ENCODE measurements around the gene GFAP.

DNA sequence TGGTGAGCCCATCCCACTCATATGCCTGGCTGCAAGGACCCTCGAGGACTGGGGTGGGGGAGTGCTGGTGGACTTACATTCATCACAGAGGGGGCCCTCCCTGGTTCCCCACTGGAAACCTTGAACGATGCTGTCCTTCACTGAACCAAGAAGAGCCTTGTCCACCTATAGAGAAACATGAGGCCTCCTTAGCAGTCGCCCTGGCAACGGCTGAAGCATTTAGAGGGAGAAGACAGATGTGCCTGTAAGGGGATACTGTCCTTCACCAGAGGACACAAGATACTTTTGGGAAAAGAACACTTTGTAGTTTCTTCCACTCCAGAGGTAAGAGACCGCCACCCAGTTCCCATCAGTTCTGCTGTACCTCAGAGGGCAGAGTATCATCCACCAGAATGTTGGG, 61.1 kb downstream of the GFAP start:
- TF ChIP-seq, protein P1, sequence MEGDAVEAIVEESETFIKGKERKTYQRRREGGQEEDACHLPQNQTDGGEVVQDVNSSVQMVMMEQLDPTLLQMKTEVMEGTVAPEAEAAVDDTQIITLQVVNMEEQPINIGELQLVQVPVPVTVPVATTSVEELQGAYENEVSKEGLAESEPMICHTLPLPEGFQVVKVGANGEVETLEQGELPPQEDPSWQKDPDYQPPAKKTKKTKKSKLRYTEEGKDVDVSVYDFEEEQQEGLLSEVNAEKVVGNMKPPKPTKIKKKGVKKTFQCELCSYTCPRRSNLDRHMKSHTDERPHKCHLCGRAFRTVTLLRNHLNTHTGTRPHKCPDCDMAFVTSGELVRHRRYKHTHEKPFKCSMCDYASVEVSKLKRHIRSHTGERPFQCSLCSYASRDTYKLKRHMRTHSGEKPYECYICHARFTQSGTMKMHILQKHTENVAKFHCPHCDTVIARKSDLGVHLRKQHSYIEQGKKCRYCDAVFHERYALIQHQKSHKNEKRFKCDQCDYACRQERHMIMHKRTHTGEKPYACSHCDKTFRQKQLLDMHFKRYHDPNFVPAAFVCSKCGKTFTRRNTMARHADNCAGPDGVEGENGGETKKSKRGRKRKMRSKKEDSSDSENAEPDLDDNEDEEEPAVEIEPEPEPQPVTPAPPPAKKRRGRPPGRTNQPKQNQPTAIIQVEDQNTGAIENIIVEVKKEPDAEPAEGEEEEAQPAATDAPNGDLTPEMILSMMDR (conservative IDR thresholded peaks at IDR 0.05), result no peak
- TF ChIP-seq ZFX (IDR thresholded peaks at IDR 0.05), result no peak
